Activated naive CD4-positive, alpha-beta T cell treated with anti-CD3 and anti-CD28 coated beads, Interleukin-2, amount 50 U/mL, for 16 hours (primary cell): Measurements from ENCODE around the gene HFM1.
"Not testable (repeated sequence)": the region's sequence is repeated elsewhere in the genome, so short reads cannot be mapped to it uniquely, and the experiment has no call there.

ENCODE experiments used
- DNase-seq: peaks from one replicate; pipeline ENCODE4 v3.0.0-alpha.2; 2020

The HFM1 gene, protein sequence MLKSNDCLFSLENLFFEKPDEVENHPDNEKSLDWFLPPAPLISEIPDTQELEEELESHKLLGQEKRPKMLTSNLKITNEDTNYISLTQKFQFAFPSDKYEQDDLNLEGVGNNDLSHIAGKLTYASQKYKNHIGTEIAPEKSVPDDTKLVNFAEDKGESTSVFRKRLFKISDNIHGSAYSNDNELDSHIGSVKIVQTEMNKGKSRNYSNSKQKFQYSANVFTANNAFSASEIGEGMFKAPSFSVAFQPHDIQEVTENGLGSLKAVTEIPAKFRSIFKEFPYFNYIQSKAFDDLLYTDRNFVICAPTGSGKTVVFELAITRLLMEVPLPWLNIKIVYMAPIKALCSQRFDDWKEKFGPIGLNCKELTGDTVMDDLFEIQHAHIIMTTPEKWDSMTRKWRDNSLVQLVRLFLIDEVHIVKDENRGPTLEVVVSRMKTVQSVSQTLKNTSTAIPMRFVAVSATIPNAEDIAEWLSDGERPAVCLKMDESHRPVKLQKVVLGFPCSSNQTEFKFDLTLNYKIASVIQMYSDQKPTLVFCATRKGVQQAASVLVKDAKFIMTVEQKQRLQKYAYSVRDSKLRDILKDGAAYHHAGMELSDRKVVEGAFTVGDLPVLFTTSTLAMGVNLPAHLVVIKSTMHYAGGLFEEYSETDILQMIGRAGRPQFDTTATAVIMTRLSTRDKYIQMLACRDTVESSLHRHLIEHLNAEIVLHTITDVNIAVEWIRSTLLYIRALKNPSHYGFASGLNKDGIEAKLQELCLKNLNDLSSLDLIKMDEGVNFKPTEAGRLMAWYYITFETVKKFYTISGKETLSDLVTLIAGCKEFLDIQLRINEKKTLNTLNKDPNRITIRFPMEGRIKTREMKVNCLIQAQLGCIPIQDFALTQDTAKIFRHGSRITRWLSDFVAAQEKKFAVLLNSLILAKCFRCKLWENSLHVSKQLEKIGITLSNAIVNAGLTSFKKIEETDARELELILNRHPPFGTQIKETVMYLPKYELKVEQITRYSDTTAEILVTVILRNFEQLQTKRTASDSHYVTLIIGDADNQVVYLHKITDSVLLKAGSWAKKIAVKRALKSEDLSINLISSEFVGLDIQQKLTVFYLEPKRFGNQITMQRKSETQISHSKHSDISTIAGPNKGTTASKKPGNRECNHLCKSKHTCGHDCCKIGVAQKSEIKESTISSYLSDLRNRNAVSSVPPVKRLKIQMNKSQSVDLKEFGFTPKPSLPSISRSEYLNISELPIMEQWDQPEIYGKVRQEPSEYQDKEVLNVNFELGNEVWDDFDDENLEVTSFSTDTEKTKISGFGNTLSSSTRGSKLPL (N-terminal part only)

GRCh38 chr1:91404151-91405012 lies at the start of gene HFM1:
HFM1 (minus strand) TSS chr1:91404837; CDS start chr1:91401082, 3,755 bp downstream.
- peak; percentile 55 for DNase-seq

- DNase-seq, result no peak
Observed at GRCh38 chr1:91454136-91454535, 49.5 kb upstream of the HFM1 start.

- DNase-seq, result no peak
Observed at GRCh38 chr1:91450260-91450659, 45.6 kb upstream of the HFM1 start.

GRCh38 chr1:91447782-91448181 lies 43.1 kb upstream of the HFM1 start:
- DNase-seq, result not testable (repeated sequence)

DNA sequence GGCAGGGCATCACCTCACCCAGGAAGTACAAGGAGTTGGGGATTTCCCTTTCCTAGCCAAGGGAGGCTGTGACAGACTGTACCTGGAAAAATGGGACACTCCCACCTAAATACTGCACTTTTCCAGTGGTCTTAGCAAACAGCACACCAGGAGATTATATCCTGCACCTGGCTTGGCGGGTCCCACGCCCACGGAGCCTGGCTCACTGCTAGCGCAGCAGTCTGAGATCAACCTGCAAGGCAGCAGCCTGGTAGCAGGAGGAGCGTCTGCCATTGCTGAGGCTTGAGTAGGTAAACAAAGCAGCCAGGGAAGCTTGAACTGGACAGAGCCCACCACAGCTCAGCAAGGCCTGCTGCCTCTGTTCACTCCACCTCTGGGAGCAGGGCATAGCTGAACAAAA lies 37.3 kb upstream of the HFM1 start:
- not testable (repeated sequence) for DNase-seq

GRCh38 chr1:91440847-91441246 lies 36.2 kb upstream of the HFM1 start:
- DNase-seq, result no peak

DNA sequence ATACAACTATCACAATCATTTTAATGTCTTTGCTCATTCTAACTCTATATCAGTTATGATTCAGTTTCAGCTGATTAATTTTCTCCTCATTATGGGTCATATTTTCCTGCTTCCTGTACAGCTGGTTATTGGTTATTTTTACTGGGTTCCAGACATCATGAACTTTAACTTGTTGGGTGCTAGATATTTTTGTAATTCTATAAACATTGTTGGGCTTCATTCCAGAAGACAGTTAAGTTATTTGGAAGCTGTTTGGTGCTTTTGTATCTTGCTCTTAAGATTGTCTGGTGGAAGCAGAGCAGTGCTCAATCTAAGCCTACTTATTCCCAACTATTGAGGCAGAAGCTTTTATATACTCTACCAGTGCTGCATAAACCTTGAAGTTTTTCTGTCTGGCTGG lies 34.4 kb upstream of the HFM1 start:
- DNase-seq, result no peak

- DNase-seq, result no peak
Observed at GRCh38 chr1:91428182-91428798, 23.7 kb upstream of the HFM1 start.

DNA sequence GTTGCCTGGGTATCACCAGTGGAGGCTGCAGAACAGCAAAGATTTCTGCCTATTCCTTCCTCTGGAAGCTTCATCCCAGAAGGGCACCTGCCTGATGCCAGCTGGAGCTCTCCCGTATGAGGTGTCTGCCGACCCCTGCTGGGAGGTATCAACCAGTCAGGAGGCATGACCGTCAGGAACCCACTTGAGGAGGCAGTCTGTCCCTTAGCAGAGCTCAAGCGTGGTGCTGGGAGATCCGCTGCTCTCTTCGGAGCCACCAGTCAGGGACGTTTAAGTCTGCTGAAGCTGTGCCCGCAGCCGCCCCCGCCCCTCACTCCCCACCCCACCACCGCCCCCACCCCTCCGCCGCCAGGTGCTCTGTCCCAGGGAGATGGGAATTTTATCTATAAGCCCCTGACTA lies 23.1 kb upstream of the HFM1 start:
- no peak for DNase-seq

DNA sequence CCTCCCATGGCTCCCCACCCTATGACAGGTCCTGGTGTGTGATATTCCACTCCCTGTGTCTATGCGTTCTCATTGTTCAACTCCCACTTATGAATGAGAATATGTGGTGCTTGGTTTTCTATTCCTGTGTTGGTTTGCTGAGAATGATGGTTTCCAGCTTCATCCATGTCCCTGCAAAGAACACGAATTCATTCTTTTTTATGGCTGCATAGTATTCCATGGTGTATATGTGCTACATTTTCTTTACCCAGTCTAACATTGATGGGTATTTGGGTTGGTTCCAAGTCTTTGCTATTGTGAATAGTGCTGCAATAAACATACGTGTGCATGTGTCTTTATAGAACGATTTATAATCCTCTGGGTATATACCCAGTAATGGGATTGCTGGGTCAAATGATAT lies 17.9 kb upstream of the HFM1 start:
- DNase-seq, result not testable (repeated sequence)

- DNase-seq, result no peak
Observed at GRCh38 chr1:91412371-91412770, 7.7 kb upstream of the HFM1 start.

DNA sequence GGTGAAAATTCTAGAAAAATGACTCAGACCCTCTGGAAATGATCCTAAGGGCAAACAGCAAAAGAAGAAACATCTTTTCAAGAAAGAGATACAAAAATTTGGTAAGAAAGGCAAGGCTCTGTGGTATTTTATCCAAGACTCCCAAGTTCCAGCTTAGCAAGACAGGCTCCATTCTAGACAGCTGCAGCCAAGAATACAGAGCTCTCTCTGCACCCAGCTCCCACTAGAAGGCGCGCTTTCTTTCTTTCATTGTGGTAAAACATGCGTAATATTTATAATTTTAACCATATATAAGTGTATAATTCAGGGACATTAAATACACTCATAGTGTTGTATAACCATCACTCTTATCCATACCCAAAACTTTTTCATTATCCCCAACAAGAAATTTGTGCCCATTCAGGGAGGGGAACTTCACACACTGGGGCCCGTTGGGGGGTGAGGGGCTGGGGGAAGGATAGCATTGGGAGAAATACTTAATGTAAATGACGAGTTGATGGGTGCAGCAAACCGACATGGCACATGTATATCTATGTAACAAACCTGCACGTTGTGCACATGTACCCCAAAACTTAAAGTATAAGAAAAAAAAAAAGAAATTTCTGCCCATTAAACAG lies 2.2 kb upstream of the HFM1 start:
- no peak for DNase-seq

DNA sequence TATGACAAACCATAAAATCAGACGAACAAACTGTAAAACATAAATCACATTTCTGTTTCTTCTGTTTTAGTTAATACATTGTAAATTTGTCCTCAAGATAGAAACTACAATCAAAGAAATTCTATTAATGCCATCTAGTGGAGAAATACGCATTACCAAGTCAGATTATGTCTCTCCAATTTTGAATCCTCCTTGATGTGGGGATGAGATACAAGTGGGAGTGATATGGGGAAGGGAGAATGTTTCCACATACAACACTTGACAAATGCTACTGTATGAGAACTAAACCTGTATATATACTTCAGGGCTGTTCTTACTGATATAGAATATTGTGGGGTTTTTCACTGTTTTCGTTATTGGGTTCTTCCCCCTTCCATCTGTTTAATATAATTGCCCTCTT lies 2.6 kb downstream of the HFM1 start:
- no peak for DNase-seq

DNA sequence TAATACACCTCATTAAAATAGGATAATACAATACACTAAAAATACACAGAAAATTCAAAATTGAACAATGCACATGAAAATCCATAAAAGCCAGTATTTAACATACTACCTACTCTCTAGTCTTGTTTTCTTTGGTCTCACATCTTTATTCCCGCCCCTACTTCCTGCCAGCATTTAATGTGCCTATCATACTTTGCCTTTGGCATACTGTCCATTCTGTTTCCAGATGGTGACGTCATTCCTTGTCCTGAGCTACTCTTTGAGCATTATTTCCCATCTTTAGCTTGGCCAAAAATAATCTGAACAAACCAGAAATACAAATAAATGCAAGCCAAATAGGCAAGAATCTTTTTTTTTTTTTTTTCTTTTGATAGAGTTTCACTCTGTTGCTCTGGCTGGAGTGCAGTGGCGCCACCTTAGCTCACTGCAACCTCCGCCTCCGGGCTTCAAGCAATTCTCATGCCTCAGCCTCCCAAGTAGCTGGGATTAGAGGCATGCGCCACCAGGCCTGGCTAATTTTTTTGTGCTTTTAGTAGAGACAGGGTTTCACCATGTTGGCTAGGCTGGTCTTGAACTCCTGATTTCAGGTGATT lies 4.4 kb downstream of the HFM1 start:
- no peak for DNase-seq

- no peak for DNase-seq
Observed at GRCh38 chr1:91398291-91398690, 6.3 kb downstream of the HFM1 start.

DNA sequence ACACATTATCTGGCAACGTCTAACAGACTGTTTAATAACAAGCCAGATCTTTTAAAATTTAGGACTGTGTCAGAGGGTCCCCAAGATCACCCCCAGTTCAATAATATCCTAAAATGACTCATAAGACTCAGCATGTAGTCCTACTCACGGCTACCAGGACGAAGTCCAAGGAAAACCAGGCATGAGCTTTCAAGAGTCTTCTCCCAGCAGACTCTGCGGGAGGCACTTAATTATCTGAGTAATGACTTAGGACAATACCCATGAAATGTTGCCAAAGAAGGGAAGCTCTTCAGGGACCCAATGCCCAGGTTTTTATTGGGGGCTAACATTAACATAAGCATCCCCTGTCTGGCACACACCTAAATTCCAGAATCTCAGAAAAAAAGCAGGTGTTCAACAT lies 7.0 kb downstream of the HFM1 start:
- DNase-seq, result no peak

DNA sequence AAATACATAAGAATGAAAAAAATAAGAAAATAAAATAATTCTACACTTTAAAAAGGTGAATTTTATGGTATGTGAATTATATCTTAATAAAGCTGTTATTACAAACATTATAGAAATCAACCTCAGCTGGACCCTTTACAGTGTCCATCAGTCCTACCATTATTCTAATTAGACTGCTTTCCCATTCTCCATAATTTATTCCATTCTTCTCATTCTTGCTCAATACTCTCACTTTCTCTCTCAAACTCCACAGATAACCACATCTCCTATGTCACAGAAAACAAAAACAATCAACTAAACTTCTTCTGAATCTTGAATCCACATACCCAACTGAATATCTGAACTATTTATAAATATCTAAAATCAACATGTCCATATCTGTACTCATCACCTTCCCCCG lies 11.6 kb downstream of the HFM1 start:
- DNase-seq, result no peak

- DNase-seq, result no peak
Observed at GRCh38 chr1:91386109-91386508, 18.5 kb downstream of the HFM1 start.

GRCh38 chr1:91383456-91383855 lies 21.2 kb downstream of the HFM1 start:
- no peak for DNase-seq

GRCh38 chr1:91381844-91382243 lies 22.8 kb downstream of the HFM1 start:
- DNase-seq, result no peak

- DNase-seq, result no peak
Observed at GRCh38 chr1:91374086-91374485, 30.6 kb downstream of the HFM1 start.
